ENCODE data around the gene GABARAP.

The GABARAP gene

GRCh38 chr17:7213895-7214299 lies 28.4 kb downstream of the GABARAP start:
- Histone ChIP-seq H3K27ac (peak overlapping the region; percentile 61), H3K4me1 (peaks cover 65% of the 10 kb centered on the region), H3K9me3 (no peaks in the 10 kb centered on the region)

GRCh38 chr17:7211491-7212273 lies 30.6 kb downstream of the GABARAP start:
- TF ChIP-seq Cebpa-rat (IDR thresholded peaks at IDR 0.05) = no peak
- Histone ChIP-seq H4K20me1 (peaks cover 71% of the 10 kb centered on the region), H3K4me2 (peak overlapping the region; percentile 63), H3K36me3 (peaks cover 24% of the 10 kb centered on the region), H3K9me3 (no peaks in the 10 kb centered on the region), H3K27me3 (no peaks in the 10 kb centered on the region), H3K9ac (no peak overlapping the region), H3K27ac (0 out of 2 replicates have a peak overlapping the region, but pooled peaks have one; percentile 8), H3K4me3 (no peak overlapping the region), H3K4me1 (peaks cover 66% of the 10 kb centered on the region)

More at GRCh38 chr17:7213895-7214299, 28.4 kb downstream of the GABARAP start:
- H4K20me1 ChIP-seq = peaks cover 53% of the 10 kb centered on the region
- peak overlapping the region; percentile 67; the same call in 1 of the 2 replicates for H3K9ac ChIP-seq
- TF ChIP-seq Cebpa-rat (IDR thresholded peaks at IDR 0.05) = peak; percentile 49; the same call in 1 of the 2 replicates
- H3K4me2 ChIP-seq = peak overlapping the region; percentile 99
- peak overlapping the region; percentile 66 for H3K4me3 ChIP-seq
- peaks cover 15% of the 10 kb centered on the region for H3K36me3 ChIP-seq
- no peaks in the 10 kb centered on the region for H3K27me3 ChIP-seq

DNA sequence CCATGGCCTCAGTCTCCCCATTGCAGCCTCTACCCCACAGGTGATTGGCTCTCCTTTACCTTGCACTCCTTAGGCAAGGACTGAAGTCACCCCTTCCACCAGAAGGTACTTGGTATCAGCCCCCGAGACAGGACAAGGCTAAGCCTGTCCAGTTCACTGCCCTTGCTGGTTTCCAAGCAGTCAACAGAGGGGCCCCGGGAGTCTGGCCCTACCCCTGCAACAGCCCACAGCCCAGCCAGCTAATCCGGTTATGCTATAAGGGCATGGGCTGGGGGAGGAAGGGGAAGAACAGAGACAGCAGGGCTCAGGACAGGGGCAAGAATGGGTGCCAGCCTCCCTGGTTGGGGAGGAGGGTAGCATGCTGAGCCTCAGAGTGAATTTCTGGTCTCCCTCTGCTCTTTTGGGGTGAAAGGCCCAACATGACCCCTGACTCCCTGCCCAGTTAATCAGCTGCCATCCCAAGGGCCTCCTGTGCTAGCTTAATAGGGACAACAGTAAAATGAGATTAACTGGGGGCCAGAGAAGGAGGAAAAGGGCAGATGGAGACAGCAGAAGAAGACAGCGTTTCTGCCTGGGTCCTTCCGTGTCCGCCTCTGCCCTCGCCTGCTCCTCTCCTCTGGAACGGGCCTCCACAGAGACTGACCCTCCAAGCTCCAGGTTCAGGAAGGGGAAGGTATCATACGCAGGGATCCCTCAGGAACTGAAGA lies 33.3 kb downstream of the GABARAP start:
- Histone ChIP-seq H3K4me1 (peaks cover 72% of the 10 kb centered on the region), H3K27me3 (no peaks in the 10 kb centered on the region), H3K27ac (no peak overlapping the region), H3K36me3 (peaks cover 27% of the 10 kb centered on the region), H4K20me1 (peaks cover 69% of the 10 kb centered on the region; the same call in 1 of the 2 replicates), H3K9ac (peak overlapping the region; percentile 41; the same call in 1 of the 2 replicates), H3K4me2 (no peak overlapping the region), H3K9me3 (no peaks in the 10 kb centered on the region), H3K4me3 (no peak overlapping the region)
- TF ChIP-seq Cebpa-rat (IDR thresholded peaks at IDR 0.05) = no peak

DNA sequence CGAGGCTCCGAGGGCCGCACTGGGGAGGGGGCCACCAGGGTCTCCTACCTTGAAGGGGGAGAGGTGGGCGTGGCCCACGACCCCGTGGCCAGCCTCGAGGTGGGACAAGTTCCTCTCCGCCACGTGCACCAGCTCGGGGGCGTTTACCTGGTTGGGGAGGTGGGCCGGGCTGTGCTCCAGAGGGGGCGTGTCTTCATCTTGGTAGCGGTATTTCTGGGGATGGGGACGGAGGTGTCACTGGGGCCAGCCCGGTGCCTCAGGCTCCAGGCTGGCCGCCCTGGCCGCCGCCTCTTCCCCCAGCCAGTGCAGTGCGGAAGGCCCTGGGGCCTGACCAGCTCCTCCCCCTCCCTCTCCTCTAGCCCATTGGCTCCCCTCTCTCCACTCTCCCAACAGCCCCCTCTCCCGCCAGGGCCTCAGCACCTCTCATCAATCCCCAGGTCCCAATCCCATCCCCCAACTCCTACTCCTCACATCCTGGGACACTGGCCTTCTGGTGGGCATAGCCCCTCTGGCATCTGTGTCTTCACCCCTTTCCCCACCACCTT lies 34.1 kb downstream of the GABARAP start:
- Histone ChIP-seq H3K4me2 (no peak overlapping the region), H3K9me3 (no peaks in the 10 kb centered on the region), H3K4me3 (no peak overlapping the region), H3K4me1 (peaks cover 64% of the 10 kb centered on the region), H3K27ac (no peak overlapping the region), H3K27me3 (no peaks in the 10 kb centered on the region), H3K9ac (no peak overlapping the region), H3K36me3 (peaks cover 35% of the 10 kb centered on the region), H4K20me1 (peaks cover 67% of the 10 kb centered on the region; the same call in 1 of the 2 replicates)
- no peak for TF ChIP-seq Cebpa-rat (IDR thresholded peaks at IDR 0.05)

- Histone ChIP-seq H3K4me3 (no peak overlapping the region), H3K27ac (0 out of 2 replicates have a peak overlapping the region, but pooled peaks have one; percentile 18), H3K36me3 (peaks cover 43% of the 10 kb centered on the region), H3K4me2 (no peak overlapping the region), H3K27me3 (no peaks in the 10 kb centered on the region), H3K9me3 (no peaks in the 10 kb centered on the region), H4K20me1 (peaks cover 65% of the 10 kb centered on the region; the same call in 1 of the 2 replicates), H3K9ac (no peak overlapping the region), H3K4me1 (peaks cover 56% of the 10 kb centered on the region)
- no peak for TF ChIP-seq Cebpa-rat (IDR thresholded peaks at IDR 0.05)
Observed at GRCh38 chr17:7207120-7208001, 34.9 kb downstream of the GABARAP start.

- Histone ChIP-seq H4K20me1 (peaks cover 59% of the 10 kb centered on the region; the same call in 1 of the 2 replicates), H3K4me3 (peak overlapping the region; percentile 64), H3K4me1 (peaks cover 50% of the 10 kb centered on the region), H3K9me3 (no peaks in the 10 kb centered on the region), H3K27ac (no peak overlapping the region), H3K9ac (peak overlapping the region; percentile 59; the same call in 1 of the 2 replicates), H3K27me3 (no peaks in the 10 kb centered on the region), H3K36me3 (peaks cover 60% of the 10 kb centered on the region), H3K4me2 (peak overlapping the region; percentile 80)
- no peak for TF ChIP-seq Cebpa-rat (IDR thresholded peaks at IDR 0.05)
Observed at GRCh38 chr17:7205561-7205960, 36.7 kb downstream of the GABARAP start.

- Histone ChIP-seq H3K27me3 (no peaks in the 10 kb centered on the region), H3K9me3 (no peaks in the 10 kb centered on the region), H4K20me1 (peaks cover 53% of the 10 kb centered on the region; the same call in 1 of the 2 replicates), H3K36me3 (peaks cover 59% of the 10 kb centered on the region), H3K4me1 (peaks cover 50% of the 10 kb centered on the region), H3K27ac (0 out of 2 replicates have a peak overlapping the region, but pooled peaks have one; percentile 40), H3K9ac (peak overlapping the region; percentile 59; the same call in 1 of the 2 replicates), H3K4me2 (peak overlapping the region; percentile 80), H3K4me3 (peak overlapping the region; percentile 64)
- TF ChIP-seq Cebpa-rat (IDR thresholded peaks at IDR 0.05) = no peak
Observed at GRCh38 chr17:7204828-7205461, 37.3 kb downstream of the GABARAP start.

GRCh38 chr17:7204336-7204735 lies 37.9 kb downstream of the GABARAP start:
- H3K27me3 ChIP-seq = no peaks in the 10 kb centered on the region
- H3K4me3 ChIP-seq = peak overlapping the region; percentile 64
- H3K9ac ChIP-seq = no peak overlapping the region
- no peak for TF ChIP-seq Cebpa-rat (IDR thresholded peaks at IDR 0.05)
- H3K36me3 ChIP-seq = peaks cover 62% of the 10 kb centered on the region
- H3K9me3 ChIP-seq = no peaks in the 10 kb centered on the region
- peaks cover 47% of the 10 kb centered on the region; the same call in 1 of the 2 replicates for H4K20me1 ChIP-seq
- peak overlapping the region; percentile 80 for H3K4me2 ChIP-seq
- peaks cover 48% of the 10 kb centered on the region for H3K4me1 ChIP-seq
- H3K27ac ChIP-seq = no peak overlapping the region

Measured in BLaER1 (cell line).